ENCODE results near the gene BRAF.

DNA sequence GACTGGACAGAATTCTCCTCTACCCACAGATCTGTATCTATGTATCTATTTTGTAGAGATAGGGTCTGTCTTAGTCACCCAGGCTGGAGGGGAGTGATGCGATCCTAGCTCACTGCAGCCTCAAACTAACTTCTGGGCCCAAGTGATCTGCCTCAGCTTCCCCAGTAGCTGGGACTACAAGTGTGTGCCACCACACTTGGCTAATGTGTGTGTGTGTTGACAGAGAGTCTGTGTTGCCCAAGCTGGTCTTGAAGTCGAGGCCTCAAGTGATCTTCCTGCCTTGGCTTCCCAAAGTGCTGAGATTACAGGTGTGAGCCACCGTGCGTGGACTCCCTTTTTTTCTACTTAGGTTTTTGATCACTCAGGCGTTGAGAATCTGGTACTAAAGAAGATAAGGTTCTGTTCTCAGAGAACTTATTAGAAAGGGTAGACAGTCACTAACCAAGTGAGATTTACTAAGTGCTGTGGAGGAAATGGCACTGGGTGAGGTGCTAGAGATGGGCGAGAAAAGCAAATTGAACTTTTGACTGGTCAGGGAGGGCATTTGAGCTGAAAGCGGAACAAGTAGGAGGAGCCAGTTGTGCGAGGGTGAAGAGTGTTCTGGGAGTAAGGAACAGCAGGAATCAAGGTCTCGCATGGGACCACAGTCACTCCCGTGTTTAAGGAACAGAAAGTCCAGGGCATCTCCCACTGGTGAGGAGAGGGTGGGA, 210.2 kb downstream of the BRAF start:
- no peak for TF ChIP-seq TCF4 (CRISPR knock-in tag; IDR thresholded peaks at IDR 0.05; ENCODE audit: borderline replicate concordance)
- no peak for TF ChIP-seq TSHZ2 (CRISPR knock-in tag; IDR thresholded peaks at IDR 0.05)
- TF ChIP-seq POU6F1 (CRISPR knock-in tag; IDR thresholded peaks at IDR 0.05; ENCODE audit: borderline replicate concordance, low read depth): no peak
- no peak for TF ChIP-seq RARB (CRISPR knock-in tag; IDR thresholded peaks at IDR 0.05)
- TF ChIP-seq ISL1 (CRISPR knock-in tag; IDR thresholded peaks at IDR 0.05): no peak
- TF ChIP-seq PPARA (CRISPR knock-in tag; IDR thresholded peaks at IDR 0.05; ENCODE audit: borderline replicate concordance): no peak
- TF ChIP-seq, protein P1, sequence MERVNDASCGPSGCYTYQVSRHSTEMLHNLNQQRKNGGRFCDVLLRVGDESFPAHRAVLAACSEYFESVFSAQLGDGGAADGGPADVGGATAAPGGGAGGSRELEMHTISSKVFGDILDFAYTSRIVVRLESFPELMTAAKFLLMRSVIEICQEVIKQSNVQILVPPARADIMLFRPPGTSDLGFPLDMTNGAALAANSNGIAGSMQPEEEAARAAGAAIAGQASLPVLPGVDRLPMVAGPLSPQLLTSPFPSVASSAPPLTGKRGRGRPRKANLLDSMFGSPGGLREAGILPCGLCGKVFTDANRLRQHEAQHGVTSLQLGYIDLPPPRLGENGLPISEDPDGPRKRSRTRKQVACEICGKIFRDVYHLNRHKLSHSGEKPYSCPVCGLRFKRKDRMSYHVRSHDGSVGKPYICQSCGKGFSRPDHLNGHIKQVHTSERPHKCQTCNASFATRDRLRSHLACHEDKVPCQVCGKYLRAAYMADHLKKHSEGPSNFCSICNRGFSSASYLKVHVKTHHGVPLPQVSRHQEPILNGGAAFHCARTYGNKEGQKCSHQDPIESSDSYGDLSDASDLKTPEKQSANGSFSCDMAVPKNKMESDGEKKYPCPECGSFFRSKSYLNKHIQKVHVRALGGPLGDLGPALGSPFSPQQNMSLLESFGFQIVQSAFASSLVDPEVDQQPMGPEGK (CRISPR knock-in tag; IDR thresholded peaks at IDR 0.05; ENCODE audit: borderline replicate concordance): no peak
- no peak for TF ChIP-seq ZC3H10 (CRISPR knock-in tag; IDR thresholded peaks at IDR 0.05)
- TF ChIP-seq ZNF70 (CRISPR knock-in tag; IDR thresholded peaks at IDR 0.05): no peak
- no peak for TF ChIP-seq SNAI2 (CRISPR knock-in tag; IDR thresholded peaks at IDR 0.05)
- TF ChIP-seq BACH2 (CRISPR knock-in tag; IDR thresholded peaks at IDR 0.05; ENCODE audit: borderline replicate concordance): no peak
- no peak for TF ChIP-seq CSDC2 (CRISPR knock-in tag; IDR thresholded peaks at IDR 0.05)
- no peak for TF ChIP-seq OSR1 (CRISPR knock-in tag; IDR thresholded peaks at IDR 0.05)
